Heart left ventricle (tissue), 13 donors: ENCODE data around the gene CFAP46.

Experiments
- CTCF ChIP-seq, 12 donors: fragments of 200-600 bp; sonication (generic) in 4 of 12; IDR thresholded peaks; one replicate each; pipeline versions ENCODE4 v1.5.0 to v1.8.0; 2018 to 2022; ENCODE audit warnings: antibody characterized with exemption in 12 of 12, mild to moderate bottlenecking in 5 of 12
- POLR2A ChIP-seq, 2 donors: fragments of 450-650 bp; IDR thresholded peaks; one replicate each; pipeline ENCODE4 v1.6.1; 2017; ENCODE audit warnings: antibody characterized with exemption in 2 of 2, mild to moderate bottlenecking in 2 of 2, moderate library complexity in 2 of 2
- donor health status: ischemic (EF 13 %, LVEDD 7.1; RV severe dilation, severe dysfunction).
- donor health status: DM: no; HTN: yes; CAD: no.
- donor health status: DM: no; HTN: no; CAD: no.
- donor health status: ischemic (EF 25% LVEDD 6.9; RV normal size, moderate dysfunction).
- donor health status: ischemic (EF 25% LVEDD 5.7; RV mildly dilated, moderate dysfunction).
- donor health status: ischemic (EF 35%, LVEDD 5.7; RV mildly dilated, moderate dysfunction).
- donor health status: nonischemic (EF 11% LVEDD 7.7; RV severe dilation, severe dysfunction).
- donor health status: DM: yes; HTN: yes; CAD: no.
- donor health status: PGD.
- donor health status: ischemic (EF 29% LVEDD 5.4; RV normal size, mild dysfunction).
- donor health status: nonischemic (EF 23%, LVEDD 6.1; RV moderate dilation, normal function).

DNA sequence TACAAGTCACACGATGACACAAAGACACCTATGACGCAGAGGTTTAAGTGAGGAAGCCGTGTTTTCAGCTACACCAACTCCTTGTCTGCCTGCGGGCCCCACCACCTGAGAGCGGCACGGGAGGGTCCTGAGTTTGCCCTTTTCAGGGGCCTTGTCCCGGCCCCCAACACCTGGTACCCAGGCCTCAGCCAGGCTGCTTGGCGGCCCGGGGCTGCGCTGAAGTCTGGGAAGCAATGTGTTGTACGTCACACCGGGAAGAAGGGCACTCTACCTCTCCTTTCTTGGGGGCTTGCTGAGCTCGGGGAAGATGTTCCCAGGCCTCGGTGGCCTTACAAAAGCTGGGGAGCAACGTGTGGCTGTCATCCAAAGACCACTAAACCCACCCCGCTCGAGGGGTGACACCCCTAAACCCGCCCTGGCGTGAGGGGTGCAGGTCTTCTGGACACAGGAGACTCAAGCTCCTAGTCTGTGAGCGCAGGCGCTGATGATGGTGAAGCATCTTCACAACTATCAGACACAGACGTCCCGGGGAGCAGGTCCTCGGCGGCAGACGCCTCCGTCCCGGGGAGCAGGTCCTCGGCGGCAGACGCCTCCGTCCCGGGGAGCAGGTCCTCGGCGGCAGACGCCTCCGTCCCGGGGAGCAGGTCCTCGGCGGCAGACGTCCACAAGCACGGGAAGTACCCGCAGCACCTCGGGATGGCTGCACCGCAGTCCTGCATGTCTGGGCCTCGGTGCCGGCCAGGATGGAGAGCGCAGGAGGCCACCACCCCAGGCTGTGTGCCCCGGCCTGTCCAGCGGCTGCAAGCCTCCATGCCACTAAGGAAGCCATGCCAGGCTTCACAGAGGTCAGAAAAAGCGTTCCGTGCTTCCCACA lies 15.4 kb downstream of the CFAP46 start:
- TF ChIP-seq CTCF (IDR thresholded peaks at IDR 0.05) (no peak), POLR2A (IDR thresholded peaks at IDR 0.05) (no peak)
